ENCODE measurements around the gene NR4A3.

Gene NR4A3

GRCh38 chr9:99811598-99812383, 9.9 kb upstream of the NR4A3 start:
- in situ Hi-C loops (cut with MboI; ENCODE audit: low sequenced_read_pairs) = loop anchor here (25.0 kb wide), 1 partner anchor 201 kb away; no protein-coding TSS in a partner anchor

GRCh38 chr9:99813739-99814138, 7.9 kb upstream of the NR4A3 start:
- in situ Hi-C loops (cut with MboI; ENCODE audit: low sequenced_read_pairs) = loop anchor here (25.0 kb wide), 1 partner anchor 199 kb away; no protein-coding TSS in a partner anchor

- in situ Hi-C loops (cut with MboI; ENCODE audit: low sequenced_read_pairs) = loop anchor here (25.0 kb wide), 1 partner anchor 198 kb away; no protein-coding TSS in a partner anchor
Measured at GRCh38 chr9:99814359-99814758, 7.3 kb upstream of the NR4A3 start.

DNA sequence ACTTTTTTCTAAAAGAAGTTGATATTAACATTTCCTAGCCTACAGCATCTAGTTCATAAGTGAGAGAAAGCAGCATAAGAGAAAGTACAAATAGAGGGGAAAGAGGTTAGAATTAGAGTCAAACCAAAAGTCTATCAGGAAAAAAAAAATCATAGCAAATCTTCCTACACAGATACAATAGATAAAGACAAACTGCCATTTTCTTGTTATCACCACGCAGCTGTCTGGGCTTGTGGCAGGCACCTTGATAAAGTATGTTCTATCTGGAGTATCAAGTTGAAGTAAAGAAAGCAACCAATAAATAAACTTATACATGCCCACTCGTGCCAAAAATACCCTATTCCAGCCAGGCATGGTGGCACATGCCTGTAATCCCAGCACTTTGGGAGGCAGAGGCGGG, 5.3 kb upstream of the NR4A3 start:
- in situ Hi-C loops (cut with MboI; ENCODE audit: low sequenced_read_pairs) = loop anchor here (25.0 kb wide), 1 partner anchor 196 kb away; no protein-coding TSS in a partner anchor

- in situ Hi-C loops (cut with MboI; ENCODE audit: low sequenced_read_pairs) = loop anchor here (25.0 kb wide), 1 partner anchor 194 kb away; no protein-coding TSS in a partner anchor
Measured at GRCh38 chr9:99818500-99818899, 3.2 kb upstream of the NR4A3 start.

DNA sequence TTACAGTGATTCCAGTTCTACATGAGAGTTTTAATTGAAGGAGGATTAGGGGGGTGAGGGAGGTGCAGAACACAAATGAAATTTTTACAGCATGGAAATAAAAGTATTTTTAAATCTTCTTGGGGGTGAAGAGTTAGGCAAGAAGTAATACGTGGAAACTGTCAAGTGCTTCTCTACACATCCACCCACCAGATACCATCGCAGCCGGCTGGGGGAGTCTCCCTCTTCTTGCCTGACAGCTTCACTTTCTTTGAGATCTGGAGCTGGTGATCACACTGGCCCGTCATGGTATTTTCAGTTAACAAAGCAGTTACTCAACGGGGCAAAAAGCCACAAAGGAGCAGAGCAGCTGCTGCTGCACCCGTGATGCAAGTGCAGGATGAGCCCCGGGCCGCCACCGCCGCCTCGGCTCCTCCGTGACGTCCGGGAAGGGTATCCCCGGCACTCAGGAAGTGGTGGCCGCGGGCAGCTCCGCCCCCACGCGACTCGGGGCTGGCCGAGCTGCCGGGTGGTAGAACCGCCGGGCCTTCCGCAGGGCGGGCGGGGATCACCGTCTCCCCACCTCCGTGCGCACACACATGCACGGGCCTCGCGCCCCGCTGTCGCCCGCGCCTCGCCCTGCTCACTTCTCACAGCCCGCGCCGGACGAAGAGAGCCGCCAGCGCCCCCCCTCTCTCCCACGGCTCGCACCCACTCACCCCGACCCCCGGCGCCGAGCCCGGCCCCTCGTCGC, 2.4 kb upstream of the NR4A3 start:
- in situ Hi-C loops (cut with MboI; ENCODE audit: low sequenced_read_pairs) = loop anchor here (25.0 kb wide), 1 partner anchor 193 kb away; no protein-coding TSS in a partner anchor

DNA sequence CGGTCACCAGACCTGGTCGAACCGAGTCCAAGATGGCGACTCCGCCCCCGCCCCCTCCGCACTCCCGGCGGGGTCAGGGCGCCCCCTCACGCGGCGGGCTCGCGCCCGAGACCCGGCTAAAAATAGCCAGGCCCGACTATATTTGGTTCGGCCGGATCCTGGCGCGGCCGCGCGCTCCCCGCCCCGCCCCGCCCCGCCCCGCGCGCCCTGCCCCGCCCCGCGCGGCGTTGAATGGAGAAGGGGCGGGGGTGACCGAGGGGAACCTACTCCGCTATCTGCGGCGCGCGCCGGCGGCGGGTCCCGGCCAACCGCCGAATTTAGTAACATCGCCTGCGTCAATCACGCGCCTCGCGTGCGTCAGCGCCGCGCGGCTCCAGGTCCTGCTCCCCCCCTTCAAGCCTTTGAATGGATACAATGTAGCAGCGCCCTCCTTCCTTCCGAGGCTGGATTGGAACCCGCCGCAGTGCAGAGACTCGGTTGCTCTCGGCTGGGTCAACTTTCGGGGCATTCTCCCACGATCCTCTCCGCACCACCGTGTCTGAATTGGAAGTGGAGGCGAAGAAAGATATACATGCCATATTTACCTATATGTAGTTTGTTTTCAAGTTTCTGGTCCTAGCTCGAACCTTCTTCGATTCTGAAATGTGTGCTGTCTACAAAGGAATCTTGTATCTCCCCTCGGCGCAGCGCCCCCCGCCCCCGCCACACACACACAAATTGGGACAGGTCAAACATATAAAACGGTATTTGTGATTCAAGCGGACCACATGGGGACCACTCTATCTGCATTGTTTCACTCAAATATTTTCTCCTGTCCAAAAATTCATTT, 1.6 kb upstream of the NR4A3 start:
- in situ Hi-C loops (cut with MboI; ENCODE audit: low sequenced_read_pairs) = loop anchor here (25.0 kb wide), 1 partner anchor 192 kb away; no protein-coding TSS in a partner anchor

DNA sequence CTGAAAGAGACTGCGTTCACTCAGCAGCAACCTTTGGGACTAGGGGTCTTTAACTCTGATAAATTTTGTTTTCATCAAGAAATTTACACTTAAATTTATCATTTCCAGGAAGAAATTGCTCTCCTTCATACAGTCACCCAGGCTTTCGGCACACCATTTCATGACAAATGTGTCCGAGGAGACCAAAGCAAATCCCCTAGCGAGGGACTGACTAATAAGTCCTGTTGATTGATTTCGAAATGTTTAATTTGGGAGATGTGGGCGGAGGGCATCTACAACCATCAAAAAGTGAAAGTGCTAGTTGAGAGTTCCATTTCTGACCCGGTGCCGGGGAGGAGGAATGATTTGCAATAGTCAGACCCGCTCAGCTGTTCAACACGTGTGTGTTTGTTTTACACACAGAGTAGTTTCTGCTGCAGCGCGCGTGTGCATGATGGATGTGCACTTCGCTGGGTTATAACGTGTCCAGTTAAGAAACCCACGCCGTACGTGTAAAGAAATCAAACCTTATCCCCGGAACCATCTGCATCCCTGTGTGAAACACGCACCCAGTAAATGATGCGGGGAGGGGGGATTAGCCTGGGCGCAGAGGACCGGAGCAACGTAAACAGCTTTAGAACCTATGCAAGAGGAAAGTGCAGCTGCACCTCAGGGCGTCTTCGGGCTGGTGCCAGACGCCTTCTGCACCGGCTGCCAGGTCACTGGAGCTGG, 845 bp upstream of the NR4A3 start:
- in situ Hi-C loops (cut with MboI; ENCODE audit: low sequenced_read_pairs) = loop anchor here (25.0 kb wide), 1 partner anchor 191 kb away; no protein-coding TSS in a partner anchor

DNA sequence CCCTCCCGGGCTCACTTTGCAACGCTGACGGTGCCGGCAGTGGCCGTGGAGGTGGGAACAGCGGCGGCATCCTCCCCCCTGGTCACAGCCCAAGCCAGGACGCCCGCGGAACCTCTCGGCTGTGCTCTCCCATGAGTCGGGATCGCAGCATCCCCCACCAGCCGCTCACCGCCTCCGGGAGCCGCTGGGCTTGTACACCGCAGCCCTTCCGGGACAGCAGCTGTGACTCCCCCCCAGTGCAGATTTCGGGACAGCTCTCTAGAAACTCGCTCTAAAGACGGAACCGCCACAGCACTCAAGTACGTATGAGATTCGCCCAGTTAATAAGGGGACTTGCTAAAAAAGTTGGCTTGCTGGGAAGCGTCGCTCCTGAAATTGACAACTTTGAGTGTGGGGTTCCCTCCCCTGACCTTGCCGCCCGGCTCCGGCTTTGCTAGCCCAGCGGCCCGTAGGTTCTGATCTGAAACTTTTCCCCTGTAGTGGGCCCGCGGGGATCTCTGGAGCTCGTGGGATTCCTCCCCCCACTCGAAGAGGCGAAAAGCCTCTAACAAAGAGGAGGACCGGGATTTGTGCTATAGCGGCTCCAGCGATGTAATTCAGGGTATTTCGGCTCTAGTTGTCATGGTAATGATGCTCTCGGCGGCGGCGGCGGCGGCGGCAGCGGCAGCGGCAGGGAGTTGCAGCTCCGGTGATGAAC, 572 bp downstream of the NR4A3 start:
- in situ Hi-C loops (cut with MboI; ENCODE audit: low sequenced_read_pairs) = loop anchor here (25.0 kb wide), 1 partner anchor 190 kb away; no protein-coding TSS in a partner anchor

GRCh38 chr9:99822806-99823591, 1.3 kb downstream of the NR4A3 start:
- in situ Hi-C loops (cut with MboI; ENCODE audit: low sequenced_read_pairs) = loop anchor here (25.0 kb wide), 1 partner anchor 189 kb away; no protein-coding TSS in a partner anchor

DNA sequence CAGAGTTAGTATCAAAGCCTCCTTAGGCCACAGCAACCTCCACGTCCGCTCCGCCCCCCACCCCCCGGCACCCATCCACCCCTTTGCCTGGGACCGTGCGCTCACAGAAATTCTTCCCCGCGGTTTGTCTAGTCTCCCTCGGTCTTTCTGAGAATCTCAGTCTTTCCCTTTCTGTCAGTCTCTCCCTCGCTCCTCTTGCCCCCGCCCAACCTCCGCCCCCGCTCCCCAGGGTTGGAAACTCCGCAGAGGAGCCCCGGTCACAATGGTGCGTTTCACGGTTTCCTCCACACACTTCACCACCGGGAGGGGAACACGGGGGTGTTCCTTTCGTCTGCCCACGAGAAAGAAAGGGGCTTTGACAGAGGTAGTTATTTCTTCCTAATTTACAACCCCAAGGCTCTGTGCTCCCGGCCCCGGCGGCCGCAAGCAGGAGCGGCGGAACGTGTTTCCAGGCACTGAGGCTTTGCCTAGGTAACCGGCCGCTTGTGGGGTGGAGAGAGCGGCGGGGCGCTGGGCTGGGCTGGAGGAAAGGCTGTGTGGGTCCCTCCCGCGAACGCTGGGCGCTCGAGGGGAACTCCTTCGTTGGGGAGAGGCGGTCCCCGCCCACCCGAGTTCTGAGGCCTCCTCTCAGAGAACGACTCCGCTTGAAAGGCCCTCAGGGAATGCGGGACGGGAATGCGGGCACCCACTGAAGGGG, 2.1 kb downstream of the NR4A3 start:
- in situ Hi-C loops (cut with MboI; ENCODE audit: low sequenced_read_pairs) = loop anchor here (25.0 kb wide), 1 partner anchor 188 kb away; no protein-coding TSS in a partner anchor

GRCh38 chr9:99824378-99825171, 2.9 kb downstream of the NR4A3 start:
- in situ Hi-C loops (cut with MboI; ENCODE audit: low sequenced_read_pairs) = loop anchor here (25.0 kb wide), 2 partner anchors 113 to 188 kb away; no protein-coding TSS in a partner anchor

- in situ Hi-C loops (cut with MboI; ENCODE audit: low sequenced_read_pairs) = loop anchor here (25.0 kb wide), 1 partner anchor 112 kb away; no protein-coding TSS in a partner anchor
Measured at GRCh38 chr9:99825172-99826046, 3.7 kb downstream of the NR4A3 start.

DNA sequence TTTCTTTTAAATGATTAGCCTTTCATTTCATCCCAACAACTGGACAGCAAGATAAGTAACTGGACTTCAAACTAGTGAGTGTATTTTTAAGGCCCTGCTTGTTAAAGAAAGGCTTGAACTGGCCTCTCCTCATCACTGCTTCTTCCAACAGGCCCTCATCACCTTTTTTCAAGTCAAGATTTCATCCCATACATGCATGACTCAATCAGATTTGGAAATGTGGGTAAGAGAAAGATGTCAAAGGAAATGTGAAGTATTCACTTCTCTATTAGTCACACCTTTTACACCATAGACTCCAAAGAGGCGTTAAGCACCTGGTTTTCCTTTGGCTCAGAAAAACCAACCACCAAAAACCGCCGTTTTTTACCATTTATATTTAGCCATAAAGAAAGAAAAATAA, 4.9 kb downstream of the NR4A3 start:
- in situ Hi-C loops (cut with MboI; ENCODE audit: low sequenced_read_pairs) = loop anchor here (25.0 kb wide), 1 partner anchor 111 kb away; no protein-coding TSS in a partner anchor

- in situ Hi-C loops (cut with MboI; ENCODE audit: low sequenced_read_pairs) = loop anchor here (25.0 kb wide), 1 partner anchor 110 kb away; no protein-coding TSS in a partner anchor
Measured at GRCh38 chr9:99827244-99827643, 5.6 kb downstream of the NR4A3 start.

GRCh38 chr9:99828054-99828416, 6.3 kb downstream of the NR4A3 start:
- in situ Hi-C loops (cut with MboI; ENCODE audit: low sequenced_read_pairs) = loop anchor here (25.0 kb wide), 1 partner anchor 109 kb away; no protein-coding TSS in a partner anchor

All from HL-60/S4 (cell line).